OCI-LY3 (cell line): ENCODE data around the gene RHOD.

Experiments used
- H2AFZ ChIP-seq: fragments of 200-600, 300-600 bp; shearing (Covaris generic); 2 replicates; pipeline ENCODE4 v1.6.0; 2014; ENCODE audit warnings: antibody characterized with exemption, low read depth, low read length
- H3K27ac ChIP-seq: fragments of 200-600, 300-600 bp; sonication (generic); 2 replicates; pipeline ENCODE4 v1.5.1; 2014; ENCODE audit warnings: mild to moderate bottlenecking, low read length, moderate library complexity, mixed read lengths
- H3K27me3 ChIP-seq: fragments of 200-600, 300-600 bp; sonication (generic); 2 replicates; pipeline ENCODE4 v1.6.1; 2014; ENCODE audit warnings: low read depth, low read length, mixed read lengths
- H3K36me3 ChIP-seq: fragments of 200-600, 300-600 bp; sonication (generic); replicated peaks from 2 replicates; pipeline ENCODE3; 2014; ENCODE audit warnings: low read depth, low read length, mixed read lengths
- H3K4me1 ChIP-seq: fragments of 300-600, 200-600 bp; sonication (generic); 2 replicates; pipeline ENCODE4 v1.6.1; 2014; ENCODE audit warnings: low read length, mixed read lengths
- H3K4me2 ChIP-seq: fragments of 200-600, 300-600 bp; sonication (generic); 2 replicates; pipeline ENCODE4 v1.6.1; 2014; ENCODE audit warnings: low read length, mixed read lengths
- H3K4me3 ChIP-seq: fragments of 300-600, 200-600 bp; sonication (generic); 2 replicates; pipeline ENCODE4 v1.5.1; 2014; ENCODE audit warnings: antibody characterized with exemption, mild to moderate bottlenecking, low read length, moderate library complexity
- H3K79me2 ChIP-seq: fragments of 300-600, 200-600 bp; shearing (Covaris generic); 2 replicates; pipeline ENCODE4 v1.6.1; 2014; ENCODE audit warnings: mild to moderate bottlenecking, low read length, mixed read lengths
- H3K9ac ChIP-seq: fragments of 300-600, 200-600 bp; shearing (Covaris generic); 2 replicates; pipeline ENCODE4 v1.6.0; 2014; ENCODE audit warnings: mild to moderate bottlenecking, low read length, moderate library complexity
- H3K9me3 ChIP-seq: fragments of 200-600, 300-600 bp; shearing (Covaris generic); 2 replicates; pipeline ENCODE4 v1.6.1; 2014; ENCODE audit warnings: low read length, mixed read lengths; ENCODE audit not compliant: insufficient read depth
- H4K20me1 ChIP-seq: fragments of 200-600, 300-600 bp; sonication (generic); 2 replicates; pipeline ENCODE4 v1.6.1; 2016; ENCODE audit warnings: low read length, mixed read lengths; ENCODE audit not compliant: insufficient read depth
- CTCF ChIP-seq: fragments of 200-600, 300-600 bp; sonication (generic); IDR thresholded peaks from 2 replicates; pipeline ENCODE4 v1.5.1; 2014; ENCODE audit warnings: antibody characterized with exemption, low read length, low read depth
- EZH2phosphoT487 ChIP-seq: fragments of 200-600 bp; shearing (Covaris generic); IDR thresholded peaks from 2 replicates; pipeline ENCODE4 v1.6.1; 2018; ENCODE audit warnings: antibody characterized with exemption, mixed run types, low read depth

Gene RHOD

GRCh38 chr11:67031791-67032561 lies 24.7 kb upstream of the RHOD start:
- no peak overlapping the region for H3K9ac ChIP-seq
- no peak for TF ChIP-seq EZH2phosphoT487
- no peak for TF ChIP-seq CTCF
- peak overlapping the region; percentile 57 for H3K4me3 ChIP-seq
- no peaks in the 10 kb centered on the region for H3K9me3 ChIP-seq
- H3K79me2 ChIP-seq = no peaks in the 10 kb centered on the region
- H3K4me2 ChIP-seq = peak overlapping the region; percentile 75
- H3K27me3 ChIP-seq = peaks cover 58% of the 10 kb centered on the region
- H2AFZ ChIP-seq = no peak overlapping the region
- H3K36me3 ChIP-seq = no peaks in the 10 kb centered on the region
- peaks cover 71% of the 10 kb centered on the region for H3K4me1 ChIP-seq
- no peaks in the 10 kb centered on the region for H4K20me1 ChIP-seq
- no peak overlapping the region for H3K27ac ChIP-seq

DNA sequence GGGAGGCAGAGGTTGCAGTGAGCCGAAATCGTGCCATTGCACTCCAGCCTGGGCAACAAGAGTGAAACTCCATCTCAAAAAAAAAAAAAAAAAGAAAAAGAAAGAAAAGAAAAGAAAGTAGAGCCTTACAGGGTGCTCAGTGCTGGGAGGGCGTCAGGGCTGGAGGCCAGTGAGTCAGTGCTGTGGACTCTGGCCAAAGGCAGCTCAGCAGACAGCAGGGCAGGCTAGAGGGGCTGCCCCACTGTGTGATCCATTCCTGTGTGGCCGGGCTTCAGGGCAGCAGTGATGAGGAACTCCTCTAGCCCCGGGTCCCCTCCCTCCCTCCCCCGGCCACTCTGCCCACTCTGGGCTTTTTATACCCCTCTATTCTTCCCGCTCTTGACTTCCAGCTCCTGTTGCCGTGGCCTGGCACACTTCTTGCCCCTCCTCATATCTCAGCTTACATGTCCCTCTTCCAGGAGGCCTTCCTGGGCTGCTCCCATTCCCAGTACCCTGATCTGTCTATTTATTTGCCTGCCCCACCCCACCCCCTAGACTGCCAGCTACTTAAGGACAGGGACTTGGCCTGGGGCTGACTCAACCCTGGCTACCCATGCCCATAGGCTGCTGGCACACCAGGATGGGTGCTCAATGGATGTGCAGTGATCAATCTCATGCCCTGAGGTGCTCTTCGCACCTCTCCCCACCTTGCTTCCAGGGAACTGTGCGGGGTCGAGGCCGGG lies 23.7 kb upstream of the RHOD start:
- Histone ChIP-seq H3K4me3 (peak overlapping the region; percentile 46; the same call in 1 of the 2 replicates), H3K4me2 (peak overlapping the region; percentile 76), H3K79me2 (no peaks in the 10 kb centered on the region), H2AFZ (no peak overlapping the region), H3K27ac (no peak overlapping the region), H3K9me3 (no peaks in the 10 kb centered on the region), H3K27me3 (peaks cover 49% of the 10 kb centered on the region), H3K36me3 (no peaks in the 10 kb centered on the region), H4K20me1 (no peaks in the 10 kb centered on the region), H3K9ac (no peak overlapping the region), H3K4me1 (peaks cover 64% of the 10 kb centered on the region)
- TF ChIP-seq EZH2phosphoT487 = no peak

- Histone ChIP-seq H2AFZ (no peak overlapping the region), H3K4me2 (peak overlapping the region; percentile 76), H3K27ac (no peak overlapping the region)
Measured at GRCh38 chr11:67033661-67034166, 22.9 kb upstream of the RHOD start.

GRCh38 chr11:67034350-67034749 lies 22.3 kb upstream of the RHOD start:
- peaks cover 35% of the 10 kb centered on the region for H3K27me3 ChIP-seq
- H4K20me1 ChIP-seq = no peaks in the 10 kb centered on the region
- no peaks in the 10 kb centered on the region for H3K79me2 ChIP-seq
- peak overlapping the region; percentile 46 for H3K4me3 ChIP-seq
- H3K36me3 ChIP-seq = no peaks in the 10 kb centered on the region
- H3K4me2 ChIP-seq = peak overlapping the region; percentile 76
- H3K4me1 ChIP-seq = peaks cover 56% of the 10 kb centered on the region
- TF ChIP-seq EZH2phosphoT487 = no peak
- TF ChIP-seq CTCF = no peak
- H3K27ac ChIP-seq = no peak overlapping the region
- no peak overlapping the region for H2AFZ ChIP-seq
- no peaks in the 10 kb centered on the region for H3K9me3 ChIP-seq
- no peak overlapping the region for H3K9ac ChIP-seq

More at GRCh38 chr11:67033661-67034166, 22.9 kb upstream of the RHOD start:
- H3K36me3 ChIP-seq = no peaks in the 10 kb centered on the region
- H3K27me3 ChIP-seq = peaks cover 42% of the 10 kb centered on the region
- no peak overlapping the region; the same call in 1 of the 2 replicates for H3K9ac ChIP-seq
- H3K4me1 ChIP-seq = peaks cover 57% of the 10 kb centered on the region
- peak overlapping the region; percentile 46 for H3K4me3 ChIP-seq
- no peaks in the 10 kb centered on the region for H3K9me3 ChIP-seq
- H3K79me2 ChIP-seq = no peaks in the 10 kb centered on the region
- TF ChIP-seq EZH2phosphoT487 (no peak), CTCF (no peak)
- no peaks in the 10 kb centered on the region for H4K20me1 ChIP-seq
